PC-3 (cell line): ENCODE measurements around the gene RUFY3. TPM values are rescaled to one million over a fixed set of nuclear protein-coding genes. Genes with fewer than 3 reads are reported as not detected.

Source experiments
- ATAC-seq: fragments of 200-7000 bp; cut with Tn5 transposase; 2 replicates; pipeline ENCODE4 v1.9.1; 2020; ENCODE audit warnings: mild to moderate bottlenecking, moderate library complexity
- BruUV-seq: library from RNA; stranded (reverse); fragments of 400-500 nt; replicated peaks from 2 replicates; lab custom pipeline; 2021; lab: Mats Ljungman, UMichigan
- CTCF ChIA-PET: fragments of 300-600 bp; sonication (Branson Sonifier 250); formaldehyde crosslinking; loops from one replicate; lab custom pipeline; 2022; ENCODE audit warnings: antibody characterized with exemption; lab: Charles Lee
- POLR2A ChIA-PET: fragments of 300-600 bp; sonication (Branson Sonifier 250); formaldehyde crosslinking; loops from one replicate; lab custom pipeline; 2022; ENCODE audit warnings: antibody characterized with exemption; ENCODE audit not compliant: unreplicated experiment; lab: Charles Lee
- DNase-seq: peaks from one replicate; pipeline ENCODE4 v3.0.0-alpha.2; 2015
- H2AFZ ChIP-seq: fragments of 300-600 bp; sonication (generic); 2 replicates; pipeline ENCODE4 v1.6.0; 2016; ENCODE audit warnings: antibody characterized with exemption, low read length
- H3F3A ChIP-seq: fragments of 300-600 bp; sonication (generic); one replicate; pipeline ENCODE4 v1.6.0; 2017; ENCODE audit warnings: antibody characterized with exemption, low read length, control low read depth, mild to moderate bottlenecking; ENCODE audit not compliant: unreplicated experiment
- H3K27ac ChIP-seq: fragments of 300-600 bp; sonication (generic); 2 replicates; pipeline ENCODE4 v1.5.1; 2016; ENCODE audit warnings: mild to moderate bottlenecking, low read length
- H3K27me3 ChIP-seq: fragments of 300-600 bp; sonication (generic); 2 replicates; pipeline ENCODE4 v1.6.1; 2016; ENCODE audit warnings: low read length, mixed read lengths
- H3K36me3 ChIP-seq: fragments of 300-600 bp; sonication (generic); 2 replicates; pipeline ENCODE4 v1.6.1; 2016; ENCODE audit warnings: low read depth, mixed run types, low read length, mixed read lengths
- H3K4me1 ChIP-seq: fragments of 300-600 bp; sonication (generic); 2 replicates; pipeline ENCODE4 v1.5.1; 2016; ENCODE audit warnings: low read length; ENCODE audit not compliant: insufficient read depth
- H3K4me2 ChIP-seq: fragments of 300-600 bp; sonication (generic); 2 replicates; pipeline ENCODE4 v1.6.0; 2016; ENCODE audit warnings: low read length
- H3K4me3 ChIP-seq: fragments of 300-600 bp; sonication (generic); 2 replicates; pipeline ENCODE4 v1.5.1; 2016; ENCODE audit warnings: mild to moderate bottlenecking, low read length, mixed read lengths
- H3K79me2 ChIP-seq: fragments of 300-600 bp; sonication (generic); 2 replicates; pipeline ENCODE4 v1.6.1; 2017; ENCODE audit warnings: low read length, mixed read lengths
- H3K9ac ChIP-seq: fragments of 300-600 bp; sonication (generic); 2 replicates; pipeline ENCODE4 v1.6.0; 2016; ENCODE audit warnings: mild to moderate bottlenecking, low read length
- H3K9me2 ChIP-seq: fragments of 300-600 bp; sonication (generic); replicated peaks from 2 replicates; pipeline ENCODE4 v1.6.1; 2016; ENCODE audit warnings: mixed run types, low read length, mixed read lengths
- H3K9me3 ChIP-seq: fragments of 300-600 bp; sonication (generic); 2 replicates; pipeline ENCODE4 v1.6.1; 2016; ENCODE audit warnings: low read length, mixed read lengths
- H4K20me1 ChIP-seq: fragments of 300-600 bp; sonication (generic); 2 replicates; pipeline ENCODE4 v1.6.1; 2016; ENCODE audit warnings: low read length, mixed read lengths
- CTCF ChIP-seq: fragments of 300-600 bp; sonication (generic); conservative IDR thresholded peaks from 2 replicates; pipeline ENCODE4 v1.5.1; 2017; ENCODE audit warnings: antibody characterized with exemption, low read depth, mild to moderate bottlenecking, low read length
- EZH2 ChIP-seq: fragments of 300-600 bp; sonication (generic); IDR thresholded peaks from one replicate; pipeline ENCODE4 v1.6.1; 2017; ENCODE audit warnings: antibody characterized with exemption, mild to moderate bottlenecking, low read length; ENCODE audit not compliant: unreplicated experiment
- EZH2phosphoT487 ChIP-seq: fragments of 300-600 bp; sonication (generic); IDR thresholded peaks from 2 replicates; pipeline ENCODE4 v1.6.1; 2018; ENCODE audit warnings: mild to moderate bottlenecking, antibody characterized with exemption, low read length, borderline replicate concordance
- intact Hi-C: fragments of 100-400 bp; cut with micrococcal nuclease; formaldehyde crosslinking; loops from 2 replicates; pipeline ENCODE4 v1.9.0; 2023
- total RNA-seq: library from RNA; depleted of rRNA; stranded (reverse); fragments of >200 nt; gene quantifications from 2 replicates; pipeline ENCODE4 v1.2.3, GENCODE V29; 2014

The RUFY3 gene
- total RNA-seq, 1 experiment from 2014 or later = 25.6 TPM

DNA sequence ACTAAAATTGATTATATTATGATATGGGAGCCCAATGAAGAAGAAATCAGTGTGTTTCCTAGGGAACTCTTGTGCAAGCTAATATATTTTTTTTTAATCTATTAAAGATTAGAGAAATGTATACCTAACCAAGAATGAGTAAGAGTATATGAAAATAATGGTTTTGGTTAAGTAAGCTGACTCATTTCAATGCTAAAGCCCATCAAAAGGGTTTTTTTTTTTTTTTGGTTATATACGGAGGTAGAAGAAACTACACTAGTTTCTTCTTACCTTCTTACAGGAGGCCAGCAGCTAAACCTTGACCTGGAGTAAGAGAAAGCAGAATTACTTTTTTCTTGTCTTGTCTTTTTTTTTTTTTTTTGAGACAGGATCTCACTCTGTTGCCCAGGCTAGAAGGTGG lies 27.5 kb downstream of the RUFY3 start:
- no peaks in the 10 kb centered on the region for H3F3A ChIP-seq
- 0 out of 2 replicates have a peak, but pooled peaks cover 7% of the 10 kb centered on the region for H4K20me1 ChIP-seq

GRCh38 chr4:70752236-70752635 lies 30.5 kb downstream of the RUFY3 start:
- no peak overlapping the region for H3K9ac ChIP-seq
- no peaks in the 10 kb centered on the region for H3K9me2 ChIP-seq
- BruUV-seq = no TSS peak
- ATAC-seq (no peak), DNase-seq (no peak)
- intact Hi-C loops = loop anchor here (10.0 kb wide), 1 partner anchor 57 kb away; no protein-coding TSS in a partner anchor
- no peak for TF ChIP-seq EZH2phosphoT487
- TF ChIP-seq EZH2 = no peak
- no peak for TF ChIP-seq CTCF
- H4K20me1 ChIP-seq = 0 out of 2 replicates have a peak, but pooled peaks cover 4% of the 10 kb centered on the region
- H3K27me3 ChIP-seq = no peaks in the 10 kb centered on the region
- no peak overlapping the region for H3K4me2 ChIP-seq
- no peak overlapping the region for H2AFZ ChIP-seq
- H3K79me2 ChIP-seq = peaks cover 17% of the 10 kb centered on the region; the same call in 1 of the 2 replicates
- no peak overlapping the region for H3K4me3 ChIP-seq
- no peaks in the 10 kb centered on the region for H3K9me3 ChIP-seq
- CTCF ChIA-PET = no interaction called here
- 0 out of 2 replicates have a peak, but pooled peaks cover 4% of the 10 kb centered on the region for H3K4me1 ChIP-seq
- H3F3A ChIP-seq = no peaks in the 10 kb centered on the region
- no peaks in the 10 kb centered on the region for H3K36me3 ChIP-seq
- no peak overlapping the region for H3K27ac ChIP-seq
- POLR2A ChIA-PET = no interaction called here

More for the DNA sequence above, 27.5 kb downstream of the RUFY3 start:
- no peaks in the 10 kb centered on the region for H3K36me3 ChIP-seq
- no peak overlapping the region for H2AFZ ChIP-seq
- H3K4me2 ChIP-seq = no peak overlapping the region
- no peak overlapping the region for H3K27ac ChIP-seq
- ATAC-seq (peak; percentile 62; the same call in 1 of the 2 replicates), DNase-seq (peak; percentile 41)
- H3K4me1 ChIP-seq = 0 out of 2 replicates have a peak, but pooled peaks cover 4% of the 10 kb centered on the region
- H3K79me2 ChIP-seq = peaks cover 17% of the 10 kb centered on the region; the same call in 1 of the 2 replicates
- no TSS peak for BruUV-seq
- intact Hi-C loops = no loop called here
- CTCF ChIA-PET = interaction anchor here (0.6 to 1.2 kb wide), 3 partner anchors 14 to 45 kb away, joined by 3 to 13 read pairs (median 3); no protein-coding TSS in a partner anchor
- H3K27me3 ChIP-seq = no peaks in the 10 kb centered on the region
- H3K9me3 ChIP-seq = no peaks in the 10 kb centered on the region
- H3K9me2 ChIP-seq = no peaks in the 10 kb centered on the region
- no peak for TF ChIP-seq EZH2
- no peak for TF ChIP-seq EZH2phosphoT487
- TF ChIP-seq CTCF = no peak
- POLR2A ChIA-PET = interaction anchor here (0.6 kb wide), 2 partner anchors 40 to 54 kb away, joined by 5 read pairs; no protein-coding TSS in a partner anchor
- no peak overlapping the region for H3K4me3 ChIP-seq
- H3K9ac ChIP-seq = no peak overlapping the region

- Histone ChIP-seq H2AFZ (no peak overlapping the region), H4K20me1 (0 out of 2 replicates have a peak, but pooled peaks cover 4% of the 10 kb centered on the region), H3K9me3 (no peaks in the 10 kb centered on the region), H3K9ac (no peak overlapping the region), H3F3A (no peaks in the 10 kb centered on the region), H3K4me1 (0 out of 2 replicates have a peak, but pooled peaks cover 4% of the 10 kb centered on the region), H3K79me2 (peaks cover 17% of the 10 kb centered on the region; the same call in 1 of the 2 replicates), H3K36me3 (no peaks in the 10 kb centered on the region), H3K4me2 (no peak overlapping the region), H3K27ac (no peak overlapping the region), H3K4me3 (no peak overlapping the region), H3K9me2 (no peaks in the 10 kb centered on the region), H3K27me3 (no peaks in the 10 kb centered on the region)
- POLR2A ChIA-PET = no interaction called here
- DNase-seq (no peak), ATAC-seq (no peak)
- intact Hi-C loops = loop anchor here (10.0 kb wide), 1 partner anchor 59 kb away; no protein-coding TSS in a partner anchor
- TF ChIP-seq EZH2phosphoT487 (no peak), EZH2 (no peak), CTCF (no peak)
- BruUV-seq = no TSS peak
- CTCF ChIA-PET = no interaction called here
Observed at GRCh38 chr4:70753630-70754029, 31.9 kb downstream of the RUFY3 start.
